Activated CD4-positive, alpha-beta memory T cell treated with anti-CD3 and anti-CD28 coated beads for 36 hours (primary cell): ENCODE measurements around the gene GXYLT2. TPM values are rescaled to one million over a fixed set of nuclear protein-coding genes. Genes with fewer than 3 reads are reported as not detected.

Source experiments
- CTCF ChIA-PET: fragments of 350-600 bp; sonication (Branson Sonifier 250); formaldehyde crosslinking; loops from one replicate; lab custom pipeline; 2021; ENCODE audit warnings: antibody characterized with exemption, inconsistent platforms; lab: Charles Lee
- POLR2A ChIA-PET: fragments of 350-600 bp; sonication (Branson Sonifier 250); formaldehyde crosslinking; loops from one replicate; lab custom pipeline; 2021; ENCODE audit warnings: antibody characterized with exemption; lab: Charles Lee
- DNase-seq: peaks from one replicate; pipeline ENCODE4 v3.0.0-alpha.2; 2020
- H3K27ac Mint-ChIP-seq: one replicate; pipeline ENCODE4 v1.8.0; 2021; ENCODE audit warnings: mixed read lengths
- H3K27me3 Mint-ChIP-seq: one replicate; pipeline ENCODE4 v1.8.0; 2021; ENCODE audit warnings: mixed read lengths
- H3K36me3 Mint-ChIP-seq: one replicate; pipeline ENCODE4 v1.8.0; 2021; ENCODE audit warnings: mixed read lengths
- H3K4me1 Mint-ChIP-seq: one replicate; pipeline ENCODE4 v1.8.0; 2021; ENCODE audit warnings: low read depth, mixed read lengths
- H3K4me3 Mint-ChIP-seq: one replicate; pipeline ENCODE4 v1.8.0; 2021; ENCODE audit warnings: mild to moderate bottlenecking, mixed read lengths
- H3K9me3 Mint-ChIP-seq: one replicate; pipeline ENCODE4 v1.8.0; 2021; ENCODE audit warnings: mixed read lengths
- intact Hi-C: fragments of 100-400 bp; cut with micrococcal nuclease; formaldehyde crosslinking; loops from one replicate; pipeline ENCODE4 v1.15.1; 2023
- total RNA-seq, 2 experiments: library from RNA; stranded (reverse); gene quantifications; one replicate each; pipeline ENCODE4 v1.2.3, GENCODE V29; 2021

Gene GXYLT2
- total RNA-seq = not detected

GRCh38 chr3:72887705-72888545 lies at the start of gene GXYLT2:
Gene GXYLT2, plus strand, starts transcription at chr3:72888046. Its CDS starts 188 bp downstream, at chr3:72888234.
- ChIA-PET CTCF (interaction anchor here (0.8 to 1.2 kb wide), 3 partner anchors 9 to 40 kb away, joined by 3 read pairs; partner anchors contain the start of gene SHQ1), POLR2A (interaction anchor here (1.3 kb wide), 1 partner anchor 25 kb away, joined by 3 read pairs; no protein-coding TSS in a partner anchor)
- Mint-ChIP-seq H3K9me3 (peaks cover 5% of the 10 kb centered on the region), H3K4me3 (peak within 1 kb of the TSS; percentile 64), H3K36me3 (no peaks in the 10 kb centered on the region), H3K27ac (no peak within 1 kb of the TSS), H3K27me3 (peaks cover 66% of the 10 kb centered on the region), H3K4me1 (peaks cover 17% of the 10 kb centered on the region)
- peak; percentile 44 for DNase-seq
- intact Hi-C loops = loop anchor here (5.0 kb wide), 1 partner anchor 41 kb away; the partner anchor contains the start of gene SHQ1

GRCh38 chr3:72839057-72839456 lies 48.8 kb upstream of the GXYLT2 start:
- H3K27ac Mint-ChIP-seq = no peak overlapping the region
- no peaks in the 10 kb centered on the region for H3K27me3 Mint-ChIP-seq
- H3K36me3 Mint-ChIP-seq = peaks cover 35% of the 10 kb centered on the region
- ChIA-PET POLR2A (no interaction called here), CTCF (no interaction called here)
- intact Hi-C loops = no loop called here
- peaks cover 5% of the 10 kb centered on the region for H3K4me1 Mint-ChIP-seq
- H3K9me3 Mint-ChIP-seq = no peaks in the 10 kb centered on the region
- no peak for DNase-seq
- no peak overlapping the region for H3K4me3 Mint-ChIP-seq

- Mint-ChIP-seq H3K9me3 (no peaks in the 10 kb centered on the region), H3K4me3 (no peak overlapping the region), H3K36me3 (peaks cover 27% of the 10 kb centered on the region), H3K27me3 (no peaks in the 10 kb centered on the region), H3K4me1 (peaks cover 46% of the 10 kb centered on the region), H3K27ac (no peak overlapping the region)
- intact Hi-C loops = no loop called here
- ChIA-PET POLR2A (no interaction called here), CTCF (interaction anchor here (0.7 to 2.3 kb wide), 3 partner anchors 22 to 1115 kb away, joined by 3 to 7 read pairs (median 6); no protein-coding TSS in a partner anchor)
- DNase-seq = peak; percentile 40
Measured at GRCh38 chr3:72844436-72844993, 43.3 kb upstream of the GXYLT2 start.

- Mint-ChIP-seq H3K4me1 (peaks cover 48% of the 10 kb centered on the region), H3K27me3 (no peaks in the 10 kb centered on the region), H3K9me3 (no peaks in the 10 kb centered on the region), H3K36me3 (peaks cover 18% of the 10 kb centered on the region), H3K27ac (no peak overlapping the region), H3K4me3 (no peak overlapping the region)
- POLR2A ChIA-PET = no interaction called here
- intact Hi-C loops = loop anchor here (5.0 kb wide), 3 partner anchors 41 to 1124 kb away; partner anchors contain the start of gene GXYLT2
- DNase-seq = no peak
- CTCF ChIA-PET = no interaction called here
Measured at GRCh38 chr3:72846166-72846565, 41.7 kb upstream of the GXYLT2 start.

GRCh38 chr3:72847282-72847681 lies 40.6 kb upstream of the GXYLT2 start:
- peaks cover 7% of the 10 kb centered on the region for H3K36me3 Mint-ChIP-seq
- CTCF ChIA-PET = interaction anchor here (1.1 to 4.9 kb wide), 3 partner anchors 40 to 243 kb away, joined by 3 to 72 read pairs (median 3); partner anchors contain the start of gene GXYLT2
- intact Hi-C loops = loop anchor here (5.0 kb wide), 3 partner anchors 40 to 1125 kb away; partner anchors contain the start of gene GXYLT2
- H3K4me3 Mint-ChIP-seq = peak overlapping the region; percentile 93
- POLR2A ChIA-PET = no interaction called here
- peak overlapping the region; percentile 47 for H3K27ac Mint-ChIP-seq
- no peaks in the 10 kb centered on the region for H3K27me3 Mint-ChIP-seq
- peaks cover 48% of the 10 kb centered on the region for H3K4me1 Mint-ChIP-seq
- DNase-seq = no peak
- no peaks in the 10 kb centered on the region for H3K9me3 Mint-ChIP-seq

GRCh38 chr3:72847751-72848702 lies 39.8 kb upstream of the GXYLT2 start, which contains the start of gene SHQ1:
Gene SHQ1, minus strand, starts transcription at chr3:72848445. Its CDS starts 105 bp downstream, at chr3:72848340.
- peaks cover 7% of the 10 kb centered on the region for H3K36me3 Mint-ChIP-seq

GRCh38 chr3:72848703-72849081 lies 39.2 kb upstream of the GXYLT2 start:
- CTCF ChIA-PET = interaction anchor here (0.6 to 4.9 kb wide), 6 partner anchors 26 to 1120 kb away, joined by 3 to 72 read pairs (median 4); no protein-coding TSS in a partner anchor
- peak overlapping the region; percentile 93 for H3K4me3 Mint-ChIP-seq
- H3K36me3 Mint-ChIP-seq = peaks cover 4% of the 10 kb centered on the region
- H3K9me3 Mint-ChIP-seq = no peaks in the 10 kb centered on the region
- H3K27ac Mint-ChIP-seq = peak overlapping the region; percentile 47
- H3K27me3 Mint-ChIP-seq = no peaks in the 10 kb centered on the region
- H3K4me1 Mint-ChIP-seq = peaks cover 47% of the 10 kb centered on the region
- intact Hi-C loops = loop anchor here (1.0 to 5.0 kb wide), 8 partner anchors 39 to 1126 kb away; partner anchors contain the start of genes GXYLT2 and PPP4R2
- POLR2A ChIA-PET = no interaction called here
- DNase-seq = peak; percentile 63

More at GRCh38 chr3:72847751-72848702, 39.8 kb upstream of the GXYLT2 start, which contains the start of gene SHQ1:
- intact Hi-C loops = loop anchor here (1.0 to 5.0 kb wide), 8 partner anchors 39 to 1126 kb away; partner anchors contain the start of genes GXYLT2 and PPP4R2
- CTCF ChIA-PET = interaction anchor here (0.6 to 4.9 kb wide), 7 partner anchors 25 to 1119 kb away, joined by 3 to 72 read pairs (median 3); partner anchors contain the start of gene GXYLT2
- peak; percentile 98 for DNase-seq
- POLR2A ChIA-PET = interaction anchor here (0.6 kb wide), 1 partner anchor 473 kb away, joined by 3 read pairs; no protein-coding TSS in a partner anchor
- peak within 1 kb of the TSS; percentile 47 for H3K27ac Mint-ChIP-seq
- no peaks in the 10 kb centered on the region for H3K9me3 Mint-ChIP-seq
- H3K4me3 Mint-ChIP-seq = peak within 1 kb of the TSS; percentile 93
- no peaks in the 10 kb centered on the region for H3K27me3 Mint-ChIP-seq
- peaks cover 48% of the 10 kb centered on the region for H3K4me1 Mint-ChIP-seq

GRCh38 chr3:72855001-72855400 lies 32.8 kb upstream of the GXYLT2 start:
- H3K4me1 Mint-ChIP-seq = no peaks in the 10 kb centered on the region
- no peaks in the 10 kb centered on the region for H3K36me3 Mint-ChIP-seq
- intact Hi-C loops = no loop called here
- peaks cover 6% of the 10 kb centered on the region for H3K27me3 Mint-ChIP-seq
- ChIA-PET POLR2A (no interaction called here), CTCF (interaction anchor here (1.6 kb wide), 1 partner anchor 231 kb away, joined by 3 read pairs; no protein-coding TSS in a partner anchor)
- no peak for DNase-seq
- no peak overlapping the region for H3K4me3 Mint-ChIP-seq
- no peaks in the 10 kb centered on the region for H3K9me3 Mint-ChIP-seq
- H3K27ac Mint-ChIP-seq = no peak overlapping the region

GRCh38 chr3:72860053-72860452 lies 27.8 kb upstream of the GXYLT2 start:
- CTCF ChIA-PET = interaction anchor here (0.6 to 1.5 kb wide), 2 partner anchors 10 to 58 kb away, joined by 5 to 6 read pairs; no protein-coding TSS in a partner anchor
- intact Hi-C loops = no loop called here
- Mint-ChIP-seq H3K4me3 (no peak overlapping the region), H3K4me1 (no peaks in the 10 kb centered on the region), H3K9me3 (no peaks in the 10 kb centered on the region), H3K27me3 (peaks cover 6% of the 10 kb centered on the region), H3K27ac (no peak overlapping the region), H3K36me3 (no peaks in the 10 kb centered on the region)
- POLR2A ChIA-PET = no interaction called here
- DNase-seq = no peak

- Mint-ChIP-seq H3K36me3 (no peaks in the 10 kb centered on the region), H3K27ac (no peak overlapping the region), H3K9me3 (no peaks in the 10 kb centered on the region), H3K4me3 (no peak overlapping the region), H3K4me1 (no peaks in the 10 kb centered on the region), H3K27me3 (peaks cover 2% of the 10 kb centered on the region)
- ChIA-PET POLR2A (interaction anchor here (0.7 kb wide), 1 partner anchor 459 kb away, joined by 3 read pairs; no protein-coding TSS in a partner anchor), CTCF (interaction anchor here (0.6 to 0.7 kb wide), 2 partner anchors 28 to 194 kb away, joined by 3 read pairs; no protein-coding TSS in a partner anchor)
- DNase-seq = no peak
- intact Hi-C loops = no loop called here
Measured at GRCh38 chr3:72860846-72861245, 27.0 kb upstream of the GXYLT2 start.
